HL-60 (cell line): ENCODE data around the gene SERPINE1.

ENCODE experiments used
- CTCF ChIP-seq: IDR thresholded peaks from one replicate; pipeline ENCODE4 v1.5.1; 2011; ENCODE audit warnings: low read length, control low read depth, inconsistent platforms; ENCODE audit not compliant: insufficient read depth
- GABPA ChIP-seq: IDR thresholded peaks from 2 replicates; pipeline ENCODE4 v1.6.1; 2012; ENCODE audit warnings: low read depth
- POLR2AphosphoS5 ChIP-seq: IDR thresholded peaks from 2 replicates; pipeline ENCODE4 v1.6.1; 2012; ENCODE audit warnings: low read depth
- SPI1 ChIP-seq: IDR thresholded peaks from 2 replicates; pipeline ENCODE4 v1.6.1; 2012; ENCODE audit warnings: low read depth, mild to moderate bottlenecking, borderline replicate concordance

GRCh38 chr7:101174322-101174854, 47.5 kb downstream of the SERPINE1 start:
- TF ChIP-seq POLR2AphosphoS5 (no peak), CTCF (no peak), SPI1 (0 out of 2 replicates have a peak, but pooled peaks have one; percentile 4), GABPA (no peak)
